Activated naive CD4-positive, alpha-beta T cell treated with anti-CD3 and anti-CD28 coated beads, Interleukin-2, amount 50 U/mL, for 16 hours (primary cell): ENCODE results near the gene BOK.
"Not testable (repeated sequence)": the region's sequence is repeated elsewhere in the genome, so short reads cannot be mapped to it uniquely, and the experiment has no call there.

Experiments used
- DNase-seq: peaks from one replicate; pipeline ENCODE4 v3.0.0-alpha.2; 2020

Gene BOK

GRCh38 chr2:241559323-241560161, 997 bp downstream of the BOK start:
- no peak for DNase-seq

- no peak for DNase-seq
These were observed 1.8 kb downstream of the BOK start for GRCh38 chr2:241560162-241560882.

GRCh38 chr2:241560883-241561474, 2.4 kb downstream of the BOK start:
- no peak for DNase-seq

GRCh38 chr2:241561832-241562231, 3.3 kb downstream of the BOK start:
- no peak for DNase-seq

DNA sequence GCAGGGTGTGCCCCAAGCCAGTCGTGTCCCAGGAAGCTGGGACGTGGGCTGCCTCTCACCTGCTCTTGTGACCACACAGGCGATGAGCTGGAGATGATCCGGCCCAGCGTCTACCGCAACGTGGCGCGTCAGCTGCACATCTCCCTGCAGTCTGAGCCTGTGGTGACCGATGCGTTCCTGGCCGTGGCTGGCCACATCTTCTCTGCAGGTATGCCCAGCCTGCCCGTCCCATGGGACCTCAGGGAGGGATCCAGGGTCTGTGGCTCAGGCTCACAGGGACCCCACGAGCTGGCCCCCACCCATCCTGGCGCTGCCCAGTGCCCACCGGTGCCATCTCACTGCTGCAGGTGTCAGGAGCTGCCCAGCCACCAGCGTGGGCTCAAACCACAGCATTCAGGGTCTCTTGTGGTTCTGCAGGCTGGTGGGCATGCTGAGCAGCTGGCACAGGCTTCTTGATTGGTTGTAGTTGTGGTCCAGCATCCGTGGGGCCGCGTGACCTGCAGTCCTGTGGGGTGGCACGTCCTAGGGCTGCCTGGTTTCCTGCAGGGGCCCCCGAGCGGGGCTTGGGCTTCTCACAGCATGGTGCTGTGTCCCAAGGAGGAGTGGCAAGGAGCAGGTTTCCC, 3.8 kb downstream of the BOK start:
- no peak for DNase-seq

GRCh38 chr2:241563031-241563507, 4.5 kb downstream of the BOK start:
- no peak for DNase-seq

DNA sequence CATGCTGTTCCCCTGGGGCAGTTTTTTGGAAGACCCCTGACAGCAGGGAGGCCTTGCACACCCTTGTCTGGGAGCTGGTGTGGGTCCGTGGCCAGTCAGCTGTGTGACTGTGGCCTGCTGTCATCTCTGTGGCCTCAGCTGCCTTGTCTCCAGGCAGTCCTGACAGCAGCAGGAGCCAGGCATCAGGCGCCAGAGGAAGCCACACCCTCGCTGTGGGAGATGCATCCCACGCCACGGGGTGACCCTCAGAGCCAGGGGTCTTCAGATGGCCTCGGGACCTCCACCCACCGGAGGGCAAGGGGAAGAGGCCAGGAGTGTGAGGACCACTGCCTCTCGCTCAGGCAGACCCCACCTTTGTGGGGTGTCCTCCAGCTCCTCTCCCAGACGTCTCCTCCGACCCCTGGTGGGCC, 5.0 kb downstream of the BOK start:
- no peak for DNase-seq

DNA sequence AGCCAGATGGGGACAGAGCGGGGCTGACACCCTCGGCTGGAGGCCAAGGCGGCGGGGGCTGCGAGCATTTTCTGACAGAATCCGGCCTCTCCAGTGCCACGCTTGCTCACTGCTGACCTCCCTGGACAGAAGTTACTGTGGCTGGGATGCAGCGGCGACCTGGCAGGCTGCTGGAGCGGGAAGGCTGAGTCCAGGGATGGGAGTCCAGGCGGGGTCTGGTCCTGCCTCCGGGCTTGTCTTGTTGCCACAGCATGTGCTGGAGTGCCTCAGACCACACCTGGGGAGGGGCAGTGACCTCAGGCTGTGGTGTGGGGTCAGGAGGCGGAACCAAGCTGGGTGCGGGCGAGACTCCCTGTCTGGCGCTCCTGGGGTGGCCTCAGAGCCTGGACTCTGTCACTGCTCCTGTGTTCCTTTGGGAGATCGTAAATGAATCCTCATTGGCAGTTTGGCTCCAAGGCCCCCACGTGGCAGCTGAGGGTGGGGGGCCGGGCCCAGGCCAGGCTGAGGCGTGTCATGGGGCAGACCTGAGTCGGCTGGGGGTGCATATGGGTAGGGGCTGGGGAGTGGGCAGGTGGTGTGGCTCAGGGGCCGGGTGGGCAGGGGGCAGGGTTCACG, 5.5 kb downstream of the BOK start:
- no peak for DNase-seq

- no peak for DNase-seq
These were observed 6.3 kb downstream of the BOK start for GRCh38 chr2:241564596-241565410.

GRCh38 chr2:241565411-241565810, 6.9 kb downstream of the BOK start:
- DNase-seq, result no peak

GRCh38 chr2:241566021-241566420, 7.5 kb downstream of the BOK start:
- DNase-seq, result not testable (repeated sequence)

DNA sequence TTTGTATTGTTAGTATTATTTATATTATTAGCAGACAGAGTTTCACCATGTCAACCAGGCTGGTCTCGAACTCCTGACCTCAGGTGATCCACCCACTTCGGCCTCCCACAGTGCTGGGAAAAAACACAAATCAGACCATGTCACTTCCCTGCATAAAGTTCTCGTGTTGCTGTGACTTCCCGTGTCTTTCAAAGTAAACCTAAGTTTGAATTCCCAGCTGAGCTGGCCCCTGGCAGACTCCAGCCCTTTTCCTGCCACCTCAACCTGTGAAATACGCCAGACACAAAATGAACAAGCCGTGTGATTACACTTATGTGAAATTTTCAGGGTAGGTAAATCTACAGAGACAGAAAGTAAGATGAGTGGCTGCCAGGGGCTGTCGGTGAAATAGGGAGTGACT, 7.9 kb downstream of the BOK start:
- no peak for DNase-seq

GRCh38 chr2:241567266-241567665, 8.7 kb downstream of the BOK start:
- DNase-seq, result not testable (repeated sequence)

DNA sequence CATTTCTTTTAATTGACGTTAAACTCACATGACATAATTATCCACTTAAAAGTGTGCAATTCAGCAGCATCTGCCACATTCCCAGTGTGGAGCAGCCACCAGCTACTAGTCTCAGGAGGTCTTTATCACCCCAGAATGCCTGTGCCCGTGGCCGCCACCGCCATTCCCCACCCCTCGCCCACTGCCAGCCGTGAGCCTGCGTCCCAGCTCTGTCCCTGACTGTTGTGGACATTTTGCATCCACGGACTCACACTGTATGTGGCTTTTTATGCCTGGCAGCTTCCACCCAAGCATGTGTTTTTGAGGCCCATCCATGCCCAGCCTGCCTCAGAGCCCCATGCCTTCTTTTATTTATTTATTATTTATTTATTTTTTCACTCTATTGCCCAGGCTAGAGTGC, 9.2 kb downstream of the BOK start:
- DNase-seq, result no peak

DNA sequence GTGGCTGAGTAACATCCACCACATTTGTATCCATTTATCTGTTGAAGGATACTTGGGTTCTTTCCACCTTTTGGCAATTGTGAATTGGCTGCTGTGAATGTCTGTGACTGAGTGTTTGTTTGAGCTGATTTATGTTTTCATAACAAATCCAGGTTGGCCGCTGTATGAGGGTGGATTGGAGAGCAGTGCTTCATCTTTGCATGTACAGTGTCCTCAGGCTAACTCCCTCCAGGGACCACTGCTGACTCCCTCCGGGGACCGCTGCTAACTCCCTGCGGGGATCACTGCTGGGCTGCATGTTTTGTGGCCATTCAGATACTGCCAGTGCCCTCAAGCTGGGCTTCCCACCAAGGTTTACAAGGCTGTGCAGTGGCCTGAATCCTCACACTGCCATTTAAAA, 10.2 kb downstream of the BOK start:
- no peak for DNase-seq

DNA sequence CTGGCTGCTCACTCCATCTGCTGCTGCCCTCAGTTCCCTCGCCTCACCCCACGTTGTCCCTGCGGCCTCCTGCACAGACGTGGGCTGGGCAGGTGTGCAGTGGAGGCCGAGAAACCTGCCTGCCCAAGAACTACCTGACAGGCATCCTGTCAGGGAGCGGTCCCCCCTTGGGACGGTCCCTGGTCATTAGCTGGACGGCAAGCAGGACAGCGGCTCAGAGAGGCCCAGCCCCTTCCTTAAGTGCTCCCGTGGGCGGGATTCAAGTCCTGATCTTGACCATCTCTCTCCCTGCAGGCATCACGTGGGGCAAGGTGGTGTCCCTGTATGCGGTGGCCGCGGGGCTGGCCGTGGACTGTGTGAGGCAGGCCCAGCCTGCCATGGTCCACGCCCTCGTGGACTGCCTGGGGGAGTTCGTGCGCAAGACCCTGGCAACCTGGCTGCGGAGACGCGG, 11.3 kb downstream of the BOK start:
- DNase-seq, result no peak

- no peak for DNase-seq
These were observed 12.5 kb downstream of the BOK start for GRCh38 chr2:241570961-241571581.

- DNase-seq, result no peak
These were observed 13.5 kb downstream of the BOK start for GRCh38 chr2:241571821-241572620.

GRCh38 chr2:241572915-241573651, 14.5 kb downstream of the BOK start:
- DNase-seq, result not testable (repeated sequence)

DNA sequence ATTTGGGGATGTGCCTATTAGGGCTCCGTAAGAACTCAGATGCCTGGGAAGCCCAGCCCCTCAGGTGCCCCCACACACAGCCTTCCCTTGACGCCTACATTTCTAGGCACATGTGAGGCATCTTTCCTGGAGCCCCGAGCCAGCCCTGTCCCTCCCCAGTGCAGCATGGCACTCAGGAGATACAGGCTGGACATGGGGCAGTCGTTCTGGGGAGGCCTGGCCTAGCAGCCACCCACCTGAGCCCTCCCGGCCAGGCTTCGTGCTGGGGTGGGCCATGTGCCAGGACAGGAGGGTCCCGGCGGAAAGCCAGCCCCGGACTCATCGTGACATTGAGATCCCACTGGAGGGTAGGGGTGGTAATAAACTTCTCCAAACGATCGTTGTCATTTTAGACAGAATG, 15.2 kb downstream of the BOK start:
- DNase-seq, result no peak
